Ovary (tissue), 9 donors: ENCODE measurements around the gene HNRNPL. TPM values are rescaled to one million over a fixed set of nuclear protein-coding genes. Genes with fewer than 3 reads are reported as not detected.

ENCODE experiments used
- DNase-seq, 5 donors: peaks; one replicate each; pipeline ENCODE4 v3.0.0-alpha.2; 2019 to 2020
- H3K27ac ChIP-seq, 2 donors: fragments of 200-600 bp; one replicate each; pipeline versions ENCODE4 v1.5.1 to v1.8.0; 2019 to 2022
- H3K27me3 ChIP-seq: fragments of 200-600 bp; one replicate; pipeline ENCODE4 v1.8.0; 2022
- H3K36me3 ChIP-seq: fragments of 200-600 bp; sonication (generic); one replicate; pipeline ENCODE4 v1.5.1; 2019
- H3K4me1 ChIP-seq: one replicate; pipeline ENCODE4 v1.8.1; 2013; ENCODE audit warnings: mild to moderate bottlenecking, moderate library complexity; ENCODE audit not compliant: insufficient read depth
- H3K4me3 ChIP-seq: fragments of 200-600 bp; sonication (generic); one replicate; pipeline ENCODE4 v1.5.1; 2017
- H3K9me3 ChIP-seq, 2 donors: fragments of 200-600 bp in 1 of 2; sonication (generic) in 1 of 2; one replicate each; pipeline versions ENCODE4 v1.5.1 to v1.8.1; 2013 to 2019; ENCODE audit warnings: mild to moderate bottlenecking in 1 of 2, moderate library complexity in 1 of 2
- CTCF ChIP-seq, 3 donors: fragments of 450-650 bp in 2 of 3; fragments of 200-600 bp in 1 of 3; IDR thresholded peaks; one replicate each; pipeline versions ENCODE4 v1.5.1 to v1.8.0; 2016 to 2022; ENCODE audit warnings: antibody characterized with exemption in 3 of 3, mild to moderate bottlenecking in 1 of 3
- EP300 ChIP-seq: sonication (generic); formaldehyde crosslinking; IDR thresholded peaks from one replicate; pipeline ENCODE4 v1.6.1; 2017; ENCODE audit warnings: antibody characterized with exemption
- POLR2A ChIP-seq: fragments of 450-650 bp; IDR thresholded peaks from one replicate; pipeline ENCODE4 v1.6.1; 2017; ENCODE audit warnings: antibody characterized with exemption, mild to moderate bottlenecking, moderate library complexity
- WGBS, 3 donors: extraction: QIAGEN DNeasy Blood & Tissue Kit in 1 of 3; methylation state at CpG; one replicate each; pipeline versions ENCODE4 v1.1.5 to v1.1.7; 2013 to 2017; 5-methylcytosine and 5-hydroxymethylcytosine counted together
- intact Hi-C, 4 donors: fragments of 100-400 bp; cut with DNase I; formaldehyde crosslinking; loops; one replicate each; pipeline versions ENCODE4 v1.11.0 to v1.15.1; 2022 to 2023
- polyA plus RNA-seq, 2 donors: library from polyadenylated mRNA; stranded (reverse); fragments of 200-250 nt in 1 of 2; fragments of 350-450 nt in 1 of 2; fragmentation: Illumina TruSeq in 1 of 2; extraction: RNeasy Lipid Tissue Mini Kit (QIAGEN cat#74804) in 1 of 2; gene quantifications; one replicate each; pipeline ENCODE4 v1.2.3, GENCODE V29; 2013 to 2014
- total RNA-seq, 7 donors: library from RNA; depleted of rRNA in 2 of 7; stranded (reverse); fragments of >200 nt in 2 of 7; fragmentation: NEBNext Ultra II Directional in 3 of 7; extraction: Animal tissue kit (Norgen Biotek cat#: 25700) in 3 of 7; gene quantifications; one replicate each; pipeline versions ENCODE4 v1.1.0 to v1.2.4, GENCODE V29; 2016 to 2023
- donor health status: DM: no; HTN: no; CAD: no; lungs with moderate emphysema.
- donor health status: DM: no; HTN: no; CAD: no.
- donor health status: Bipolar disorder and iron deficiency.
- donor health status: DM: yes; HTN: yes; CAD: no.
- donor health status: DM: no; HTN: no; CAD: no.
- donor health status: DM: yes; HTN: yes; CAD: no.

Gene HNRNPL
- total and polyA plus RNA-seq, 9 donors = 110 to 284 (median 230) TPM

GRCh38 chr19:38850976-38851621 is 1.3 kb upstream of the HNRNPL start:
- TF ChIP-seq POLR2A (no peak), CTCF (IDR thresholded peaks at IDR 0.05) (peak in 1 of 3 donors; percentile 23), EP300 (no peak)
- Histone ChIP-seq H3K27me3 (no peaks in the 10 kb centered on the region), H3K4me3 (peak overlapping the region; percentile 67), H3K36me3 (no peaks in the 10 kb centered on the region), H3K27ac (peak overlapping the region; percentile 89 to 98), H3K9me3 (no peaks in the 10 kb centered on the region), H3K4me1 (peaks cover 13% of the 10 kb centered on the region)
- DNase-seq = peak; percentile 58 to 78 (median 70)
- WGBS, 3 donors = 0 to 1% (median 1%) methylated on average over 38 to 40 of the region's 40 CpGs
- intact Hi-C loops = loop anchor here in 2 of 4 donors (1.0 to 5.0 kb wide), 3 partner anchors 48 to 214 kb away; partner anchors contain the start of genes ACTN4 (in 1 of the 2), NFKBIB (in 1 of the 2) and SIRT2 (in 1 of the 2)

- TF ChIP-seq POLR2A (peak; percentile 87), EP300 (peak; percentile 52), CTCF (IDR thresholded peaks at IDR 0.05) (peak; percentile 11 to 59 (median 58))
- H3K4me3 ChIP-seq = peak overlapping the region; percentile 67
- peak in 4 of 5 donors; percentile 99 to 100 (median 99) for DNase-seq
- no peaks in the 10 kb centered on the region for H3K9me3 ChIP-seq
- peak overlapping the region; percentile 89 to 98 for H3K27ac ChIP-seq
- intact Hi-C loops = loop anchor here in 2 of 4 donors (1.0 to 5.0 kb wide), 3 partner anchors 49 to 213 kb away; partner anchors contain the start of genes ACTN4 (in 1 of the 2), NFKBIB (in 1 of the 2) and SIRT2 (in 1 of the 2)
- H3K27me3 ChIP-seq = no peaks in the 10 kb centered on the region
- WGBS, 3 donors = 0 to 1% (median 1%) methylated on average over 20 to 26 of the region's 26 CpGs
- no peaks in the 10 kb centered on the region for H3K36me3 ChIP-seq
- peaks cover 13% of the 10 kb centered on the region for H3K4me1 ChIP-seq
These were observed 720 bp upstream of the HNRNPL start for GRCh38 chr19:38850436-38850975.

GRCh38 chr19:38849147-38849859 is 483 bp downstream of the HNRNPL start:
- WGBS, 3 donors = 0% methylated on average over 53 to 76 of the region's 76 CpGs
- Histone ChIP-seq H3K4me3 (peak overlapping the region; percentile 99), H3K27me3 (no peaks in the 10 kb centered on the region), H3K27ac (peak overlapping the region; percentile 100), H3K4me1 (peaks cover 13% of the 10 kb centered on the region), H3K9me3 (no peaks in the 10 kb centered on the region), H3K36me3 (no peaks in the 10 kb centered on the region)
- TF ChIP-seq CTCF (IDR thresholded peaks at IDR 0.05) (no peak), EP300 (no peak), POLR2A (no peak)
- peak; percentile 98 to 99 (median 99) for DNase-seq
- intact Hi-C loops = loop anchor here in 1 of 4 donors (10.0 kb wide), 1 partner anchor 205 kb away; the partner anchor contains the start of gene ACTN4
